SK-N-SH (cell line): ENCODE results near the gene SKI.

ENCODE experiments used
- MXI1 ChIP-seq: IDR thresholded peaks from 2 replicates; pipeline ENCODE4 v1.6.1; 2012; ENCODE audit warnings: mild to moderate bottlenecking, low read depth, low read length, improper control_type of control experiment
- NRF1 ChIP-seq: IDR thresholded peaks from 2 replicates; pipeline ENCODE4 v1.6.1; 2012; ENCODE audit warnings: low read depth, mild to moderate bottlenecking, low read length
- POLR2AphosphoS5 ChIP-seq: IDR thresholded peaks from 2 replicates; pipeline ENCODE4 v1.6.1; 2012; ENCODE audit warnings: low read depth, low read length
- SMC3 ChIP-seq: IDR thresholded peaks from 2 replicates; pipeline ENCODE4 v1.6.1; 2012; ENCODE audit warnings: low read depth, low read length, improper control_type of control experiment
- TAF1 ChIP-seq: IDR thresholded peaks from 2 replicates; pipeline ENCODE4 v1.6.1; 2012; ENCODE audit warnings: low read depth, mild to moderate bottlenecking, low read length, moderate library complexity, borderline replicate concordance
- TF ChIP-seq, protein P1 (sequence below): fragments of 200-600 bp; sonication (generic); IDR thresholded peaks from 2 replicates; pipeline ENCODE4 v1.6.1; 2017; ENCODE audit warnings: antibody characterized with exemption, mild to moderate bottlenecking, moderate library complexity

- TF ChIP-seq, protein P1, sequence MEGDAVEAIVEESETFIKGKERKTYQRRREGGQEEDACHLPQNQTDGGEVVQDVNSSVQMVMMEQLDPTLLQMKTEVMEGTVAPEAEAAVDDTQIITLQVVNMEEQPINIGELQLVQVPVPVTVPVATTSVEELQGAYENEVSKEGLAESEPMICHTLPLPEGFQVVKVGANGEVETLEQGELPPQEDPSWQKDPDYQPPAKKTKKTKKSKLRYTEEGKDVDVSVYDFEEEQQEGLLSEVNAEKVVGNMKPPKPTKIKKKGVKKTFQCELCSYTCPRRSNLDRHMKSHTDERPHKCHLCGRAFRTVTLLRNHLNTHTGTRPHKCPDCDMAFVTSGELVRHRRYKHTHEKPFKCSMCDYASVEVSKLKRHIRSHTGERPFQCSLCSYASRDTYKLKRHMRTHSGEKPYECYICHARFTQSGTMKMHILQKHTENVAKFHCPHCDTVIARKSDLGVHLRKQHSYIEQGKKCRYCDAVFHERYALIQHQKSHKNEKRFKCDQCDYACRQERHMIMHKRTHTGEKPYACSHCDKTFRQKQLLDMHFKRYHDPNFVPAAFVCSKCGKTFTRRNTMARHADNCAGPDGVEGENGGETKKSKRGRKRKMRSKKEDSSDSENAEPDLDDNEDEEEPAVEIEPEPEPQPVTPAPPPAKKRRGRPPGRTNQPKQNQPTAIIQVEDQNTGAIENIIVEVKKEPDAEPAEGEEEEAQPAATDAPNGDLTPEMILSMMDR: no peak
- TF ChIP-seq TAF1: no peak
- no peak for TF ChIP-seq MXI1
- no peak for TF ChIP-seq POLR2AphosphoS5
- TF ChIP-seq NRF1: no peak
- no peak for TF ChIP-seq SMC3
Observed at GRCh38 chr1:2178875-2179274, 49.2 kb upstream of the SKI start.
